SK-MEL-5 (cell line): Measurements from ENCODE around the gene ATAT1. TPM values are rescaled to one million over a fixed set of nuclear protein-coding genes. Genes with fewer than 3 reads are reported as not detected.
A peak's percentile ranks its signal among the peaks of the same experiment; 100 is the strongest.
"Not testable (repeated sequence)": the region's sequence is repeated elsewhere in the genome, so short reads cannot be mapped to it uniquely, and the experiment has no call there.

Experiments used
- DNase-seq: peaks from one replicate; pipeline ENCODE4 v3.0.0-alpha.2; 2016; ENCODE audit warnings: low read depth, low spot score
- in situ Hi-C: cut with HindIII; loops from 2 replicates; pipeline ENCODE4 v1.10.0; 2016; ENCODE audit warnings: low sequenced_read_pairs, high pct_unique_total_duplicates, low pct_unique_long_range_greater_than_20kb
- polyA plus RNA-seq, 2 experiments: library from polyadenylated mRNA; depleted of rRNA; stranded (reverse); fragments of >200 nt; gene quantifications; 2 replicates each; pipeline ENCODE4 v1.2.3, GENCODE V29; 2015
- total RNA-seq: library from RNA; depleted of rRNA; stranded (reverse); fragments of >200 nt; shearing (Covaris generic); gene quantifications from 2 replicates; pipeline ENCODE4 v1.2.3, GENCODE V29; 2014; rRNA removed

ATAT1 gene
- total RNA-seq = 1.8 and 3.9 TPM in 2 replicates
- 5.1 and 5.2 TPM in 2 replicates for polyA plus RNA-seq (2015; cell fraction: cytosol; rRNA removed)
- 31.3 and 37.0 TPM in 2 replicates for polyA plus RNA-seq (2015; cell fraction: nucleus; rRNA removed)

GRCh38 chr6:30626484-30627366 is at the start of gene ATAT1:
Gene ATAT1 (plus strand): TSS chr6:30626874.
- in situ Hi-C loops = no loop called here
- peak; percentile 81 for DNase-seq

- in situ Hi-C loops = no loop called here
- no peak for DNase-seq
Measured at GRCh38 chr6:30578051-30578450, 48.6 kb upstream of the ATAT1 start.

GRCh38 chr6:30583921-30584320 is 42.8 kb upstream of the ATAT1 start:
- no peak for DNase-seq
- in situ Hi-C loops = no loop called here

- in situ Hi-C loops = no loop called here
- no peak for DNase-seq
Measured at GRCh38 chr6:30589754-30590358, 36.8 kb upstream of the ATAT1 start.

- in situ Hi-C loops = no loop called here
Measured at GRCh38 chr6:30590509-30590908, 36.2 kb upstream of the ATAT1 start.

GRCh38 chr6:30591008-30591407 is 35.7 kb upstream of the ATAT1 start:
- in situ Hi-C loops = no loop called here
- DNase-seq = no peak

More at GRCh38 chr6:30590509-30590908, 36.2 kb upstream of the ATAT1 start:
- no peak for DNase-seq

GRCh38 chr6:30592287-30592686 is 34.4 kb upstream of the ATAT1 start:
- in situ Hi-C loops = no loop called here
- no peak for DNase-seq

GRCh38 chr6:30597315-30598144 is 29.1 kb upstream of the ATAT1 start:
- in situ Hi-C loops = not testable (repeated sequence)
- peak; percentile 89 for DNase-seq

- in situ Hi-C loops = no loop called here
- DNase-seq = no peak
Measured at GRCh38 chr6:30598912-30599624, 27.6 kb upstream of the ATAT1 start.

GRCh38 chr6:30599625-30600324 is 26.9 kb upstream of the ATAT1 start:
- DNase-seq = no peak
- in situ Hi-C loops = no loop called here

GRCh38 chr6:30600451-30600961 is 26.2 kb upstream of the ATAT1 start:
- no peak for DNase-seq
- in situ Hi-C loops = no loop called here

- DNase-seq = no peak
- in situ Hi-C loops = no loop called here
Measured at GRCh38 chr6:30601436-30601814, 25.2 kb upstream of the ATAT1 start.

- in situ Hi-C loops = no loop called here
- no peak for DNase-seq
Measured at GRCh38 chr6:30601815-30602641, 24.6 kb upstream of the ATAT1 start.

- DNase-seq = no peak
- in situ Hi-C loops = no loop called here
Measured at GRCh38 chr6:30603961-30604360, 22.7 kb upstream of the ATAT1 start.

- no peak for DNase-seq
- in situ Hi-C loops = no loop called here
Measured at GRCh38 chr6:30610065-30610464, 16.6 kb upstream of the ATAT1 start.
